Gastroesophageal sphincter (tissue), 4 donors: ENCODE measurements around the gene SEZ6L. TPM values are rescaled to one million over a fixed set of nuclear protein-coding genes. Genes with fewer than 3 reads are reported as not detected.

Experiments
- ATAC-seq: fragments of 150-250 bp; one replicate; pipeline ENCODE4 v1.9.1; 2016; ENCODE audit warnings: mild to moderate bottlenecking, moderate library complexity
- H3K27ac ChIP-seq, 4 donors: fragments of 200-600 bp; sonication (generic) in 3 of 4; 1 replicate in 3 of 4; 2 replicates in 1 of 4; pipeline ENCODE4 v1.5.1; 2016 to 2019
- H3K27me3 ChIP-seq: fragments of 200-600 bp; sonication (generic); one replicate; pipeline ENCODE4 v1.5.1; 2019
- H3K36me3 ChIP-seq, 2 donors: fragments of 200-600 bp; sonication (generic); one replicate each; pipeline ENCODE4 v1.5.1; 2019; ENCODE audit warnings: control low read depth in 1 of 2
- H3K4me1 ChIP-seq, 3 donors: fragments of 200-600 bp; sonication (generic); 1 replicate in 2 of 3; 2 replicates in 1 of 3; pipeline ENCODE4 v1.5.1; 2016 to 2019; ENCODE audit warnings: control low read depth in 2 of 3
- H3K4me3 ChIP-seq, 2 donors: fragments of 200-600 bp; sonication (generic); one replicate each; pipeline ENCODE4 v1.5.1; 2019; ENCODE audit warnings: mild to moderate bottlenecking in 1 of 2, moderate library complexity in 1 of 2
- H3K9me3 ChIP-seq, 3 donors: fragments of 200-600 bp; sonication (generic); one replicate each; pipeline ENCODE4 v1.5.1; 2017 to 2019; ENCODE audit warnings: control low read depth in 2 of 3
- EP300 ChIP-seq: sonication (generic); formaldehyde crosslinking; IDR thresholded peaks from one replicate; pipeline ENCODE4 v1.6.1; 2017; ENCODE audit warnings: antibody characterized with exemption, mild to moderate bottlenecking
- POLR2A ChIP-seq, 2 donors: fragments of 450-650 bp; IDR thresholded peaks; one replicate each; pipeline ENCODE4 v1.6.1; 2017; ENCODE audit warnings: antibody characterized with exemption in 2 of 2, mild to moderate bottlenecking in 2 of 2, moderate library complexity in 1 of 2
- POLR2AphosphoS5 ChIP-seq: sonication (generic); formaldehyde crosslinking; IDR thresholded peaks from one replicate; pipeline ENCODE4 v1.6.1; 2017; ENCODE audit warnings: antibody characterized with exemption
- WGBS, 2 donors: methylation state at CpG; one replicate each; pipeline ENCODE4 v1.1.5; 2018; ENCODE audit warnings: low coverage in 1 of 2; 5-methylcytosine and 5-hydroxymethylcytosine counted together
- total RNA-seq, 4 donors: library from RNA; depleted of rRNA; stranded (reverse); fragments of >200 nt; gene quantifications; one replicate each; pipeline ENCODE4 v1.1.0, GENCODE V29; 2016
- TF ChIP-seq, protein P1 (sequence below), 4 experiments: fragments of 200-600 bp in 2 of 4; fragments of 450-650 bp in 2 of 4; sonication (generic) in 1 of 4; IDR thresholded peaks; one replicate each; pipeline ENCODE4 v1.5.1; 2017 to 2019; ENCODE audit warnings: antibody characterized with exemption in 4 of 4, mild to moderate bottlenecking in 2 of 4, moderate library complexity in 2 of 4

The SEZ6L gene
- total RNA-seq, 4 donors from 2014 or later: 0.12 to 0.47 (median 0.28) TPM

- TF ChIP-seq POLR2AphosphoS5: no peak
- TF ChIP-seq, protein P1, sequence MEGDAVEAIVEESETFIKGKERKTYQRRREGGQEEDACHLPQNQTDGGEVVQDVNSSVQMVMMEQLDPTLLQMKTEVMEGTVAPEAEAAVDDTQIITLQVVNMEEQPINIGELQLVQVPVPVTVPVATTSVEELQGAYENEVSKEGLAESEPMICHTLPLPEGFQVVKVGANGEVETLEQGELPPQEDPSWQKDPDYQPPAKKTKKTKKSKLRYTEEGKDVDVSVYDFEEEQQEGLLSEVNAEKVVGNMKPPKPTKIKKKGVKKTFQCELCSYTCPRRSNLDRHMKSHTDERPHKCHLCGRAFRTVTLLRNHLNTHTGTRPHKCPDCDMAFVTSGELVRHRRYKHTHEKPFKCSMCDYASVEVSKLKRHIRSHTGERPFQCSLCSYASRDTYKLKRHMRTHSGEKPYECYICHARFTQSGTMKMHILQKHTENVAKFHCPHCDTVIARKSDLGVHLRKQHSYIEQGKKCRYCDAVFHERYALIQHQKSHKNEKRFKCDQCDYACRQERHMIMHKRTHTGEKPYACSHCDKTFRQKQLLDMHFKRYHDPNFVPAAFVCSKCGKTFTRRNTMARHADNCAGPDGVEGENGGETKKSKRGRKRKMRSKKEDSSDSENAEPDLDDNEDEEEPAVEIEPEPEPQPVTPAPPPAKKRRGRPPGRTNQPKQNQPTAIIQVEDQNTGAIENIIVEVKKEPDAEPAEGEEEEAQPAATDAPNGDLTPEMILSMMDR (IDR thresholded peaks at IDR 0.05): no peak
- TF ChIP-seq POLR2A (IDR thresholded peaks at IDR 0.05): no peak
- no peak for TF ChIP-seq EP300
- H3K36me3 ChIP-seq: no peaks in the 10 kb centered on the region
- 40 to 79% methylated on average over 2 to 3 of the region's 5 CpGs for WGBS, 2 donors
- no peak overlapping the region for H3K4me3 ChIP-seq
- no peak for ATAC-seq
- H3K9me3 ChIP-seq: no peaks in the 10 kb centered on the region
- H3K27ac ChIP-seq: no peak overlapping the region
- H3K27me3 ChIP-seq: peaks cover 67% of the 10 kb centered on the region
- no peaks in the 10 kb centered on the region for H3K4me1 ChIP-seq
These were observed 55.9 kb downstream of the SEZ6L start for GRCh38 chr22:26225207-26225606.

GRCh38 chr22:26226538-26227297 is 57.5 kb downstream of the SEZ6L start:
- Histone ChIP-seq H3K4me1 (no peaks in the 10 kb centered on the region), H3K27ac (no peak overlapping the region), H3K4me3 (no peak overlapping the region), H3K9me3 (no peaks in the 10 kb centered on the region), H3K27me3 (peaks cover 80% of the 10 kb centered on the region), H3K36me3 (no peaks in the 10 kb centered on the region)
- WGBS, 2 donors: 75% methylated on average over 7 of the region's 7 CpGs; no CpG with 5 or more reads in 1 of the 2 donors
- TF ChIP-seq, protein P1 (IDR thresholded peaks at IDR 0.05): no peak
- no peak for TF ChIP-seq POLR2AphosphoS5
- no peak for TF ChIP-seq EP300
- TF ChIP-seq POLR2A (IDR thresholded peaks at IDR 0.05): no peak
- no peak for ATAC-seq

DNA sequence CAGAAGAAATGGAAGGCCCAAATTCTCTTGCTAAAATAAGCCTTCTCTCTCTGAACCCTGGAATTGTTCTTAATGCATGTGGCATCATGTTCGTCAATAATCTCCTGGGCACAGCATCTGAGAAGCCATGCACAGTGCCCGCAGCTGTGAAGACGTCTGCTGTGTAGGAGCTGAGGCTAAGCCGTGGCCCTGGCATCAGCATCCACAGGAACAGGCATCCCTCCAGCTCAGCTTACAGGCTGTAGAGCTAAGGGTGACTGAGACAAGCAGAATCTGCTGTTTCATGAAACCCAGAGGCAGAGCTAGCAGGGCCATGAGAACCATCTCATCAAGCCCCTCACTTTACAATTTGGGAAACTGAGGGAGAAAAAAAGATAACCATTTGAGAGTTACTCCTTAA is 60.6 kb downstream of the SEZ6L start:
- no peak overlapping the region for H3K27ac ChIP-seq
- H3K27me3 ChIP-seq: peaks cover 87% of the 10 kb centered on the region
- no peaks in the 10 kb centered on the region for H3K36me3 ChIP-seq
- no peak for ATAC-seq
- no CpG with 5 or more reads among the region's 4 CpGs for WGBS, 2 donors
- no peak for TF ChIP-seq EP300
- no peak overlapping the region for H3K4me3 ChIP-seq
- H3K4me1 ChIP-seq: no peaks in the 10 kb centered on the region
- no peaks in the 10 kb centered on the region for H3K9me3 ChIP-seq

DNA sequence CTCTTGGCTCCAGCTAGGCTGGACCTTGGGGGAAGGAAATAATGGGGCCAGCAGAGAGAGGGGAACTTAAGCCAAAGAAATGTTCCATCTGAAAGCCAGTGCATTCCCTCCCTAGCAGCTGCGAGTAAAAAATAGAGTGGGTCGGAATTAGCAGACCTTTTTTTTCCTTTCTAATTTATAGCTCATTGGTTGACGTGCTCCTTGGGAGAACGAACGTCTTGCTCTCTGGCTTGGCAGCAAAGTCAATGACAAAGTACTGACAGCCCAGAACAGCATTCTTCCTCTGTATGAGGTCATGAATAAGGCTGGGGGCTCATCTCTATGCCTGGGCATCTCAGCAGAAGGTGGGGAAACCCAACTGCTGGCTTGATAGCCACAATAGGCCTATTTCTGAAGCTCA is 65.0 kb downstream of the SEZ6L start:
- peaks cover 93% of the 10 kb centered on the region for H3K27me3 ChIP-seq
- TF ChIP-seq EP300: no peak
- TF ChIP-seq, protein P1 (IDR thresholded peaks at IDR 0.05): no peak
- TF ChIP-seq POLR2A (IDR thresholded peaks at IDR 0.05): no peak
- no peak for TF ChIP-seq POLR2AphosphoS5
- ATAC-seq: no peak

DNA sequence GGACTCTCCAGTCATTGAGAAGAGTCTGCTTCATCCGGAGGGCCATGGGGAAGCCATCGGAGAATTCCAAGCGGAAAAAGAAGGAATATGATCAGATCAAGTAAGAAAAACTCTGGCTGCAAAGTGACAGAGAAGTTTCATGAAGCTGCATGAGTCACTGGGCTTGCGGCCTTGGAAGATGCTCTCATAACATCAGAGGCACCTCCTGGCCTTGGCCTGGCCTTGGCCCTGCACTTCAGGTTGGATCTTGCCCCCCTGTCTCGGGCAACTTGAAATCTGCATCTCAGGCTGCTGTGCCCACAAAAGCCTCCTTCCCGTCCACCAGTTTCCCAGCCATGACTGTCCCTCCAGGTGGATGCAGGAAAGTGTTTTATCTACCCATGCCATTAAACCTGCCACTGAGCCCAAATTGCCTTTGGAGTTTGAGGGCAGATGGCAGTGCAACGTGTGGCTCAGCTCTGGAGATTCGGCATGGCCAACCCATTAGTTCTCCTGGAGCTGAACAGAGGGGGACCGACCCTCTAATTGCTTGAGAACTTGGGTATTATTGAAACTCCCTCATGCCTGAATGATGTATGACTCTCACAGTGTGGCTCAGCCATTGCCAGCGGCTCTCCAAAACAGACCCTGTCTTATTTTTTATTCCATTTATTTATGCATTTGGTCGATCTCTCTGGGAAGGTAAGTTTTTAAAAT is 66.7 kb downstream of the SEZ6L start:
- Histone ChIP-seq H3K27me3 (peaks cover 85% of the 10 kb centered on the region), H3K9me3 (no peaks in the 10 kb centered on the region), H3K4me3 (no peak overlapping the region), H3K36me3 (no peaks in the 10 kb centered on the region), H3K4me1 (no peaks in the 10 kb centered on the region), H3K27ac (no peak overlapping the region)
- WGBS, 2 donors: 70 to 87% methylated on average over 3 to 9 of the region's 11 CpGs
- no peak for TF ChIP-seq POLR2AphosphoS5
- ATAC-seq: no peak

More for the DNA sequence above, 65.0 kb downstream of the SEZ6L start:
- H3K4me3 ChIP-seq: no peak overlapping the region
- WGBS, 2 donors: 27% methylated on average over 4 of the region's 5 CpGs; no CpG with 5 or more reads in 1 of the 2 donors
- H3K9me3 ChIP-seq: no peaks in the 10 kb centered on the region
- no peaks in the 10 kb centered on the region for H3K4me1 ChIP-seq
- no peaks in the 10 kb centered on the region for H3K36me3 ChIP-seq
- no peak overlapping the region for H3K27ac ChIP-seq

- 65 to 76% methylated on average over 5 of the region's 6 CpGs for WGBS, 2 donors
- Histone ChIP-seq H3K4me3 (no peak overlapping the region), H3K9me3 (no peaks in the 10 kb centered on the region), H3K36me3 (no peaks in the 10 kb centered on the region), H3K4me1 (no peaks in the 10 kb centered on the region), H3K27me3 (peaks cover 84% of the 10 kb centered on the region), H3K27ac (no peak overlapping the region)
- no peak for TF ChIP-seq POLR2A (IDR thresholded peaks at IDR 0.05)
- TF ChIP-seq, protein P1 (IDR thresholded peaks at IDR 0.05): no peak
- no peak for TF ChIP-seq EP300
- TF ChIP-seq POLR2AphosphoS5: no peak
- no peak for ATAC-seq
These were observed 67.7 kb downstream of the SEZ6L start for GRCh38 chr22:26236991-26237390.
